GM19035 (cell line): ENCODE data around the gene GRK5.

Source experiments
- ATAC-seq: cut with Tn5 transposase; IDR thresholded peaks from one replicate; pipeline ENCODE4 v1.9.1; 2021; ENCODE audit not compliant: unreplicated experiment

Gene GRK5

DNA sequence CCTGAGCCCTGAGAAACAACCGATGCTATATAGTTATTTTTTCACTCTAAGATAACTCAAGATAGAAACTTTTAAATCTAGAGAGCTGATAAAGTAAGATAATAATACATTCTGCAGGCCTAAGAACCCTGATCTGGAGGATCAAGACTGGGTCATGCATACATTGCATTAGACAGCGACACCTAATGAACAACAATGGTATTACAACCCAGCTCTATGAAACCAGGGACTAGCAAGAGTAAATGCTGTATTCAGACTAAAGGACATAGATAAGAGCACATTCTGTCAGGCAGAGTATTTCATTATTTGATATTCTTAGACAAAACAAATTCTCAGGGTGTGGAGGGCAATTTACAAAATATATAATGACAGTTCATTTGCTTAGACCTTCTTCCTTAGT is 148.6 kb downstream of the GRK5 start:
- ATAC-seq: no peak

DNA sequence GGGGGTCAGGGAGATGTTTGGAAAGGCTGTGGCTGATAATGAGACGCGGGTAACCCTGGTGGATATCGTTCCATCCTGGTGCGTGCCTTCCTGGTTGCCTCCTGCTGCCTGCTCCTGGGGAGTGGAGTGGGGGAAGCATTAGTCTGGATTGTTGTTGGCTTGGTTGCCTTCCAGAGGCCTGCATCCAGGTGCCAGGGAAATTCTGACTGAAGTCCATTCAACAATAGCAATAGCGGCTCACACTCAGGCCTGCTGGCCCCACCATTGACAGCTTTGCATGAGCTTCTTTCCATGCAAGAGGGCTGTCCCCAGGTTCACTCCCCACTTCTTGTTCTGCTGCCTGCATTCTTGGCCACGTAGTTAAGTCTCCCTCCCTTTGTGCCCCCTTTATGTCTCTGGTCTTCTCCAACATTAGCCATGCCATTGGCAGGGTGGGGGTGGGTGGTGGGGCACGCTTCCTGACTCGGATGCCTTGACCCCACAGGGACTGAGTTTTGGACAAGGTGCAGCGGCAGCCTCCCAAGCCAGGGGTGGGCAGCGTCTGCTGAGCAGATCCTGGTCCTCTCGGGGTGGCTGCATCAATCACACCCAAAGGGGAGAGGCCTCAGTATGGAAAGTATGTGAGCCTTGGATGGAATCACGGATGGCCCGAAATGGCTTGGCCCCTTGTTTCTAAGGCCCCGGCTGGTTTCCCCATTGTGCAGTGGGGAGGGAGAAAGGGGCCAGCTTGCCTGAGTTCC is 150.2 kb downstream of the GRK5 start:
- no peak for ATAC-seq

DNA sequence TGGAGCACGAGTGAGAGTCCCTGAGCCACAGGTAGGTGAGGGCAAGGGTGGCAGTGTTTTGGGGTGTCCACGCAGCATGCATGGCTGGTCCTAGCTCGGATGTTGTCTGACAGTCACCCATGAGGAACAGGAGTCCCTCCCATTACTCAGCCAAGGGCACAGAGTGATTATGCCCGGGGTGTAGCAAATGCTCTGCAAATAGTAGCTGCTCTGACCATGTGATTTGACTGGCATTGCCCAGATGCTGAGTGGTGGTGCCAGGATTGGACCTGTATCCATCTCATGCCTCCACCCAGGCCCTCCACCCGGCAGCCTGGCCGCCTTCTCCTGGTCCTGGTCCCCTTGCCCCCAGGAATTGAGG is 150.8 kb downstream of the GRK5 start:
- no peak for ATAC-seq

DNA sequence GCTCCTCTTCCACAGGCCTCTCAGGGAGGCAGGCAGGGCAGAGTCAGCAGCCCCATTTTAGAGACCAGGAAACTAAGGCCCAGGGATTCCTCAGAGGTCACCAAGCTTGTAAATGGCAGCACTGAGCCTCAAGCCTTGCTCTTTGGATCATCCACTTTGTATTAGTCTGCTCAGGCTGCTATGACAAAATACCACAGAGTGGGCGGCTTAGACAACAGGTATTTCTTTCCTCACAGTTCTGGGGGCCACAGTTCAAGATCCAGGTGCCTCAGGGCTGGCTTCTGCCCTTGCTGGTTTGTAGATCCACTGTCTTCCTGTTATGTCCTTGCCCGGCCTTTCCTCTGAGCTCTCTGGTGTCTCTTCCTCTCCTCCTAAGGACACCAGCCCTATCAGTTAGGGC is 151.2 kb downstream of the GRK5 start:
- no peak for ATAC-seq

DNA sequence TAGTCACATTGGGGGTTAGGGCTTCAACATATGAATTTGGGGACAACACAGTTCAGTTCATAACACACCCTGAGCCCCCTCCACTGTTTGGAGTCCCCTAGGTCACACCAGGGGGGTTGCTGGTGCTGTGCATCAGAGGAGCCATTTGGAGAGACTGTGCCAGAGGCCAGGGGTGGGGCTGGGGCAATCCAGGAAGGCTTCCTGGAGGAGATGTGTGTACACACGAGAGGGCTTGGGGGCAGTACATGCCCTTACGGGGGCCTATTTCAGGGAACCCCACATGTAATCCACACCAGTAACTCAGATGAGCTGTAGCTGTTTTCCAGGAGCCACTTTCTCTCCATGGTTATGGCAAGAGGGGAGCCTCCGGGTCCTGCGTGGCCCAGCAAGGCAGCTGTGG is 151.7 kb downstream of the GRK5 start:
- ATAC-seq: no peak

DNA sequence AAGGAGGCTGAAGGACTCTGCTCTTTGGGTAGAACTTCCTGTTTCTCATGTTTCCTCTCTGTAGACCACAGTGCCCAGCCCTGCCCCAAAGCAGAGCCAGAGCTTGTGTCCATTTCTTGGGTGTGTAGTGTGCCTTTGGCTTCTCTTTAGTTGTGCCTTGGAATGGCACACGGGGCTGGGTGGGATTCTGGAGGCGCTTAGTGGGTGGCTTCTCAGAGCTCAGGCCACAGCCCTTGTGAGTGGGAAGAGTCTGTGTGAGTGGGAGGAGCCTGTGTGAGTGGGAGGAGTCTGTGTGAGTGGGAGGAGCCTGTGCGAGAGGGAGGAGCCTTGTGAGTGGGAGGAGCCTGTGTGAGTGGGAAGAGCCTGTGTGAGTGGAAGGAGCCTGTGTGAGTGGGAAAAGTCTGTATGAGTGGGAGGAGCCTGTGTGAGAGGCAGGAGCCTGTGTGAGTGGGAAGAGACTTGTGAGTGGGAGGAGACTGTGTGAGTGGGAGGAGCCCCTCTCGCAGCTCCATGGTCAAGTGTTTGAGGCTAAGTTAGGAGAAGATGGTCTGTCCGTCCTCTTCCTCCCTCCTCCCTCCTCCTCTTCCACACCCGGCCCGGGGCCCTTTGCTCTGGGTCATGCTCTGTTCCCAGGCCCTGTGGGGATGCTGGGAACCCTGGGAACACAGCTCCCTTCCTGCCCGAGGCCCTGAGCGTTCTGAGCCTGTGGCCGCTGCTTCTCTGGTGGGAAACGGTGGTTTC is 153.0 kb downstream of the GRK5 start:
- ATAC-seq: no peak

DNA sequence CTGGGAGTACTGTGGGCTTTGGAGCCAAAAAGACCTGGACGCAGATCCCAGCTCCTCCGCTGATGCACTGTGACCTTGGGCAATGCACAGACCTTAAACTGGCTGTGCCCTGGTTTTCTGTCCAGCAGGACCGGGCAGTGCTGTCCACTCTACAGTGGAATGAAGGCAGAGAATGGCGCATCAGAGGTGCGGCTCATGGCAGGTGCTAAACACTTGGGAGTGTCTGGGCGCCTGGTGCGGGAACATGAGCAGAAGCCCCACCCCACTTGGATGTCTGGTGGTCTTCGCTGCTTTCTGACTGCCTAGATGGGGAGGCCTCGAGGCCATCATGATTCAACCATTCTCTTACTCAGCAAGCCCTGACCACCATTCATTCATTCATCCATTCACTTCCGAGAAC is 153.7 kb downstream of the GRK5 start:
- ATAC-seq: no peak

DNA sequence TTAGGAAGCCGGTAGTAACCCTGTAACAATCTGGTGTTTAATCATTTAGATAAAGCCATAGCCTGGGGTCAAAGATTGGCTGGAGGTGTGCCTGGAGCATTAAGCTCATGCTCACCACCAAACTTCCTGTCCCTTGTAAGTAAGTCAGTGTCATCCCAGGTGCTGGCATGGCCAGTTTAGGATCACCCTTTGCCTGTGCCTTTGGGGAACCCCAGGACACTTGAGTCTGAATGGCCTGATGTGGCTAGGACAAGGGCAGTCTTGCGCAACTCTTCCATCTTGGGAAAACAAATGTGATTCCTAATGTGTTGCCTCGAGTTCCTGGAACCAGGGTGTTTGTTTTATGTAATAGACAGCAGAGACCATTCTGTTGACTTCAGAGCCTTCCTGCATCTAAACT is 154.8 kb downstream of the GRK5 start:
- no peak for ATAC-seq

DNA sequence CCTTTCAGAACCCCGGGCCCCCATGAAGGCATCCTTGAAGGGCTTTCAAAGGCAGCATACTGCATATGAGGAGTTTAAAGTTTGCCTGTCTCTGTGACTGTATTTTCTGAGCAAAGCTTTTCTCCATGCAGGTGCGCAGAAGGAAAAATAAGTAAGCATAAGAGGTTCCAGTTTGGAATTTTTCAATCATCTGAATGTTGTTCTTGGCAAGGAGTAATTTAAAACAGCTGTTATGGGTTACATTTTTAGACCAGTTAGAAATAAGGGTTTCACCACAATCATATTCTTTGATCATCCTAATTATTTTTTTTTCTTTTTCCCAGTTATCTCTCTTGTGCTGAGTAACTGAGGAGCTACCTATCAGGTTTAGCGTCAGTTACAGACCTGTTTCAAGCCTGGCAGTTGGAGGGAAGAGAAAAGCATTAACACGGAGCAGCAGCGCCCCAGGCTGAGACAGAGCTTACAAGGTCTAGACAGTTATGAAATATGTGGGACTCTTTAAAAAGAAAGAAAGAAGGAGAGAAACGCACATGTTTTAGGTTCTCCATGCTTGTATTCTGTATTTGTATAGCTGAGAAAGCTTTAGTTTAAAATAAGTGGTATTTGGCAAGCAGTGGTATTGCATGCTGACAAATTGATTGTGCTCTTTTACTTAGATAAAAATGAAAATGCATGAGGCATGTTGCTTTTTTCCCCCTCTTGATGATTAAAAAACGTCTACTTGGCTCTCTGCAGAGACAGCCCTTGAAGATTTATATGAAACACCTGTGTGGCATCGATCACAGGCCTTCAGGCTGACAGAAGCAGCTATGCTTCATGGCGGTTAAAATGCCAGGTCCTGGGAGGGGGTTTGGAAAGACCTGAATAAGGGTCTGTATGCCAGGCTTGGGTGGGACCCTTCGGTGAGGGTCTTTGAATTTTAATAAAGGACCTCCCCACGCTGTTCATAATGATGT is 157.6 kb downstream of the GRK5 start:
- no peak for ATAC-seq

DNA sequence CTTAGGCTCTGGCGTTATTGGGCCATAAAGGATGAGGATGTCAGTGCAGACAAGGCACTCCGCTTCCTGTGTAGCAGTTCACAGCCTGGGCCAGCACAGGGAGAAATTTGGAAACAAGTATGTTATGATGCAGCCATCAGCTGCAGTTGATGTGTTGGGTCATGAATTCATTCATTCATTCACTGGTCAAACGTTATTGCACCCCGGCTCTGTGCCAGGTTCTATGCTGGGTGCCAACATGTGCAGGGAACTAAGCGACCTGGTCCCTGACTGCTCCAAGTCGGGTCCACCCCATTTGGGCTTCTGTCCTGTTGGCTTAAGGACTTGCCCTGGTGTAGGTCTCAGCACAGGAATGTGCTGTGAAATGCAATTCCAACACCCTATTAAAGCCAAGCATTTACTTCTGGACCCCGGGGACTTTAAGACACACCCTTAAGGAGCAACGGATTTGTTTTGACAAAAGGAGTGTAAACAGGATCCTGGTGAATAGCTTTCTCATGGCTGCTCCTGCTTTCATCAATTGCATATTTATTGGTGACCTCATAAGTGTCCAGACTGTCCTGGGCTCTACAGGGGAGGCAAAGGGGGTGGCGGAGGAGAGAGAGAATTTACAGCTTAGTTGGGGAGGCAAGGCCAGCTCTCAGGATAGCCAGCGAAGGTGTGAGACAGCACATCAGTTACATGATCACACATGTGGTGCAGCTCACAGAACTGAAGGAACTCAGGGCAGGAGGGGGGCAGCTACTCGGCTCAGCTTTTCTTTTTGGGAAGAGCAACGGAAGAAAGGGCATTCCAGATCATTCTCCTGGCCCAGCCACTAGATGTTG is 158.6 kb downstream of the GRK5 start:
- no peak for ATAC-seq

DNA sequence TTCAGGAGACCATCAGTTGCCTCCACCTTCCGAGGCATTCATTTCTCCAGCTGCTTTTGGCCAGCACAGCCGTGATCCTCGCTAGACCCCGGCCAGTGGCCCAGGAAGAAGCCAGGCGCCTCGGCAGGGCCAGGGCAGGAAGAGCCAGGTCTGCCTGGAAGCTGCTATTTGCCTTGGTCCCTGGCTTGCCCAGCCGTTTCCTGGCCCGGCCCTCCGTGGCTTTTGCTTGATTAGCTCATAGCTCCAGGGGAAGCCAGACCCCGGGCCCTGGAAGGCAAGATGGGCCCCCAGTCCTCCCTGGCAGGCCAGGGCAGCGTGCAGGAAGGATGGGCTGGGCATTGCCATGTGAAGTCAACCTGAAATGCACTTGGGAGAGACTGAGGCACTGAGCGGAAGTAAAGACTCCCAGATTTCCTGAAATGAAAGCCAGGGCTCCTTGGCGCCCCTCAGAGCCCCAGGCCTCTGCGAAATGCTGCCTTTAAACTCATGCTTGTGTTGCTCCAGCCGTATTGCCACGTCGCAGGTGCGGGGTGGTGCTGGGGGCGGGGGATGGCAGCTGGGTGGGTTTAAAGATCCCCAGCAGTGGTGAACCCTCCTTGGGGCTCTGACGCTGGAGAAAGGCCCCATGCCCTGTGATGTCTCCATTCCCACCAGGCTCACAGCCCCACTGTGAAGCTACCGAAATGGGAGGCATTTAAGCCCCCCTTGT is 160.6 kb downstream of the GRK5 start:
- ATAC-seq: no peak

DNA sequence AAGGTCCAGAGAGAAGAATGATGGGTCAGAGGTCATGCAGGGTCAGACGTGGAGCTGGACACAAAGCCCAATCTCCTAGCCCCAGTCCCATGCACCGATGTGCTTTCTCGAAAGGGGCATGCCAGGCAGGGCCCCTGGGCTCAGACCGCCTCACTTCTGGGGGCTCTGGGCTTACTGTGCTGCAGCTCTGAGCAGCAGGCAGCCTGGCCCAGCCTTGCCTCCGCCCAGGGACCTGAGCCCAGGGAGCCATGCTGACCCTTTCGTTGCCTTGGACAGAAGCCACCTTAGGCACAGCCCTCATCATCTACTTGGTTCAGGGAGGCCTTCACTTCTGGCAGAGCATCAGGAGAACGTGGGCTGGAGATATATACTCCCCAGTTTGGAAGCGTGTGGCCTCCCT is 161.2 kb downstream of the GRK5 start:
- no peak for ATAC-seq

DNA sequence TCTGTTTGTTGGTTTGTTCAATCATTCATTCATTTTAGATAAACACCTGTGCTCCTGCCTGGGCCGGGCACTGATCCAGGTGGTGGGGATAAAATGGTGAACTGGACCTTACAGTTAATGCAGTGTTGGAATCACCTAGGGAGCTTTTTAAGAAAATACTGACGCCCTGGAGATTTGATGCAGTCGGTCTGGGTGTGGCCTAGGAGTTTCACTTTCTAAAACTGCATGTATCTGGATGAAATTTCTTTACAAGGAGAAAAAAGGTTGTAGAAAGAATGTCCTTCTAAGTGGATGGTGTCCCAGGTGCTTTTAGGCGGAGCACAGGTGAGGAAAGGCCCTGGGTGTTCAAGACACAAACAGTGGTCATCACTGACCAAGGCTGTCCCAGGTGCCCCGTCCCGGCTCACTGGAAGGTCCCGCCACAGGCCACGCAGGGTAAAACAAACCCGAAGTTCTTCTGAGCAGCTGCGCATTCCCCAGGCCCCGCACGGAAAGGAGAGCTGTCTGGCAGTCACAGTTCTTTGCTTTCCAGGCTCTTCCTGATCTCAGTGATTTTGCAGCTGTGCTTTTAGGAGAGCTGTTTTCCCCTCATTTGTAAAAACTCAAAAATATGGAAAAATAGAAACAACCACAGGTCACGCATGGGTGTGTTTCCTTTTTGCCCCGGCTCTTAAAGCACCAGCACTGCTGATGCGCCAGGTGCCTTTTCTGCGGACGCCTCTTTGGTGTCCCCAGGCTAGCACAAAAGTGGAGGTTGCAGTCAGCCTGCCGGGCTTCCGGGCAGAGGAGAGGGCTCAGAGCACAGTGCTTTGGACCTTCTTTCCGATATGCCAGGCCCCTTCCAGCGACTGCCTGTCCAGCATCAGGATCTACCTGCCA is 161.9 kb downstream of the GRK5 start:
- peak; percentile 75 for ATAC-seq

DNA sequence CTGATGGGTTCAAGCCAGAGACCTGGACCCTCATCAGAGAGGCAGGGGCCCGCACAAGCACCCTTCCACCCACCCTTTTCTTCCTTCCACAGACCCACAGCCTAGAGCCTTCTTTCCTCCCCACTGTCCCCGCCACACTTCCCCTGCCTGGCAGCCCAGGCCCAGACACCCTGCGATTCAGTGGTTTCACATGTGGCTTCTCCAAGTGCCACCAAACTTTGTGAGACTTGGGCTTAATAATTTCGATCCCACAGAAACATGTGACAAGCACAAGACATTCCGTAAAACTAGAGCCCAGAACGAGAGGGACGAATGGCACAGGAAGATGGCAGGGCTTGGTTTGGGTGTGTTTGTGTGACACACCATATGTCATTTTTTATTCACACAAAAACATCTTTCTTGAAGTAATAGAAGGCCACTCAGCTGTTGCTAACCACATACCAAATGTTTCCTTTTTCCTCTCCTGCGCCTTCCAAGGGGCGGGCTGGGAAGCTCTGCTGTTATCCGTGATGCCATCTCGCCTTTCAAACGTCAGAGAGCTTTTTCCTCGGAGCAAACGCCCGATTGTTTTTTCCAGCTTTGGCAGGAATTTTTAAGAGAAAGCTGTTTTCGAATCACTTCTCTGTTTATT is 162.9 kb downstream of the GRK5 start:
- no peak for ATAC-seq

DNA sequence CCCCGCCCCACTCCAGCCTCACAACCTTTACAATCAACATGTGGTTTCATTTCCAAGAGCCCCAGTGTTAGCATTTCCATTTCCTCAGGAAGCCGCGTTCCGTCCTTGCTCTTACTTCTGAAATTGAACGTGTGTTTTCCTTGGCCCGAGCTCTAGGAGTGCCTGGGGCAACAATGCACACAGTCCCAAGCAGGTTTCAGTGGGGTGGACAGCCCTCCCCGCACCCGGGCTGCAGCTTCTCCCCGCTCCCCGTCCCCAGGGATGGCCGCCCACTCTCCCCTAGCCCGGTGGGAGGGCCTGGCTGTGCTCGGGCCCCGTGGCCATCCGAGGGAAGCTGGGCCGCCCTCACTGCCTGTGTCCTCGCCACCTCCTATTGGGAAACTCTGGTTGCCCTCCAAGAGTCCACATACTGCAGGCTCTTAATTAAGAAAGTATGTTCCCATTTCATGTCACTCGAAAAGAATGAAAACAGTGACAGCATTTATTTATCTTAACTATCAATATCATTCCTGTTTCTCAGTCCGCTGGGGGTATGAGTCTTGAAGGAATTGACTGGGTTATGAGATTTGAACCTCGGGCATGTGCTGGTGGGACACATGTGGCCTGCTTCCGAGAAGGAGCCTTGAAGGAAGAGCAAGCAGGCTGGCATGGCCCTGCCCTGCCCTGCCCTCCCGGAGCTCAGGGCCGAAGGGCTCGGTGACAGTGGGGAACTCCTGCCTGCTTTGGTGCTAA is 163.8 kb downstream of the GRK5 start:
- ATAC-seq: no peak

DNA sequence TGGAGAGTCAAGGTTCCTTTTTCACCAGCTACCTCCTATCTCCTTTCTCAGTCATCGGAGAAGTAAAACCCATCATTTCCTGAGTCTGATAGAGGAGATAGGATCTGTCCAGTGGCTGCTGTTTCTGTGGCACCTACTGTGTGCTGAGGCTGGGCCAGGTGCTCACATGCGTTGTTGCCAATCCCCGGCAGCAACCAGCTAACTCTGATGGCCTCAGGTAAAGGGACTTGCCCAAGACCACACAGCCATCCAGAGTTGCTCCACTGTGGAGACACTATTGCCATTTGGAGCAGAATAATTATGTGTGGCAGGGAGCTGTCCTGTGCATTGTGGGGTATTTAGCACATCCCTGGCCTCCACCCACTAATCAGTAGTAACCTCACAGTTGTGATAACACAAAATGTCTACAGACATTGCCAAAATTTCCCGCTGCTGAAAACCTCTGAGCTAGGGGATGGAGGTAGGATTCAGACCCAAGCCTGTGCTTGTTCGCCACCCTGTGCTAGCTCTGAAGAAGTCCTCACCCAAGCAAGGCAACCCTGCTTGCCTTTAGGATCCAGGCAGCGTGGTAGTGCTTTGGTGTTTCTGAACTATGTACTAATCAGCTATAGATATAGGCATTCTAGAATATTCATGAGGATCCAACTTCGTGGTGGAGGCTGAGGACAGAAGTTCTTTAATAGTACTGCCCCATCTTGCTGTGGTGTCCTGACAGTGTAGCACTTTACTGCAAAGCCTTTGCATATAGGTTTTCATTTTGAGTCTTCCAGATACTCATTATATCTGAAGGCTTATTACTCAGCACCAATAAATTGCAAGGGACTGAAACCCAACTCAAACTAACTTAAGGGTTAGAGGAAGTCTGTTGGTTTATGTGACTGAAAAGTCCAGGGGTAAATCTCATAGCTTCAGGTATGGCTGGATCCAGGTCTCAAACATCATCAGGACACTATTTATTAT is 164.6 kb downstream of the GRK5 start:
- ATAC-seq: peak; percentile 51
